ENCODE results near the gene LHX8.

DNA sequence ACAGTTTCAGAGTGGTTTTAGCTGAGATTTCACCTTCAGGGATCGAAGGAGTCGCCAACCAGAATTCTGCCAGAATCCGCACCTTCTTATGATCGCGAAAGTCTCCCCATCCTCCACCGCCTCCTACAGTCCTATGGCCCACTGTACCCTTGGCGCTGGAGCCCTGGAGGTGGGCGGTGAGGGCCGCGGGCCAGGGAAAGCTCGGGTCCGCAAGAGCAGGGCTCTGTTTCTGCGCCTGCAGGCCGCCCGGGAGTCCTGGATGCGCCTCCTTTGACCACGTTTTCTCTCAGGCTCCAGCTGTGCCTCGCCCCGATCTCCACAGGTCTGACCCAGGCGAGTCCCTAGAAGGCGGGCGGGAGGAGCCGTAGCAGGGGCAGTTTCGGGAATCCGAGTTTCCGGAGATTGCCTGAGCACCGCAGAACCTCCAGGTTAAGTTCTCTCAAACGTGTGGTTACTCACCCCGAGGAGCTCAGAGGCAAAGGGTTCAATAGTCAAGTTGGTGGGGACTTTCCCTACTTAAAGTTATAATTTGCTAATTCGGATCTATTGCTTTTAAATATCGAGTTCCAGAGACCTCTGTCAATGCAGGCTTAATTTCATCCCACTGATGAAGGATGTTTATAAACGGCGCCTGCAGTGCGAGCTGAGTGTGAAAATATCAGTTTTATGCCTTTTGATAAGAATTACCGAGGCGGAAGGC lies 3.2 kb upstream of the LHX8 start:
- TF ChIP-seq, protein P1, sequence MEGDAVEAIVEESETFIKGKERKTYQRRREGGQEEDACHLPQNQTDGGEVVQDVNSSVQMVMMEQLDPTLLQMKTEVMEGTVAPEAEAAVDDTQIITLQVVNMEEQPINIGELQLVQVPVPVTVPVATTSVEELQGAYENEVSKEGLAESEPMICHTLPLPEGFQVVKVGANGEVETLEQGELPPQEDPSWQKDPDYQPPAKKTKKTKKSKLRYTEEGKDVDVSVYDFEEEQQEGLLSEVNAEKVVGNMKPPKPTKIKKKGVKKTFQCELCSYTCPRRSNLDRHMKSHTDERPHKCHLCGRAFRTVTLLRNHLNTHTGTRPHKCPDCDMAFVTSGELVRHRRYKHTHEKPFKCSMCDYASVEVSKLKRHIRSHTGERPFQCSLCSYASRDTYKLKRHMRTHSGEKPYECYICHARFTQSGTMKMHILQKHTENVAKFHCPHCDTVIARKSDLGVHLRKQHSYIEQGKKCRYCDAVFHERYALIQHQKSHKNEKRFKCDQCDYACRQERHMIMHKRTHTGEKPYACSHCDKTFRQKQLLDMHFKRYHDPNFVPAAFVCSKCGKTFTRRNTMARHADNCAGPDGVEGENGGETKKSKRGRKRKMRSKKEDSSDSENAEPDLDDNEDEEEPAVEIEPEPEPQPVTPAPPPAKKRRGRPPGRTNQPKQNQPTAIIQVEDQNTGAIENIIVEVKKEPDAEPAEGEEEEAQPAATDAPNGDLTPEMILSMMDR (IDR thresholded peaks at IDR 0.05) = no peak
- TF ChIP-seq TCF7L2 (IDR thresholded peaks at IDR 0.05; ENCODE audit: low read depth, low read length) = no peak
- no peak for TF ChIP-seq POLR2AphosphoS5 (IDR thresholded peaks at IDR 0.05; ENCODE audit: low read depth, low read length)
- TF ChIP-seq SIN3A (IDR thresholded peaks at IDR 0.05; ENCODE audit: borderline replicate concordance, insufficient read depth, low read depth, low read length) = no peak
- TF ChIP-seq, protein P2, sequence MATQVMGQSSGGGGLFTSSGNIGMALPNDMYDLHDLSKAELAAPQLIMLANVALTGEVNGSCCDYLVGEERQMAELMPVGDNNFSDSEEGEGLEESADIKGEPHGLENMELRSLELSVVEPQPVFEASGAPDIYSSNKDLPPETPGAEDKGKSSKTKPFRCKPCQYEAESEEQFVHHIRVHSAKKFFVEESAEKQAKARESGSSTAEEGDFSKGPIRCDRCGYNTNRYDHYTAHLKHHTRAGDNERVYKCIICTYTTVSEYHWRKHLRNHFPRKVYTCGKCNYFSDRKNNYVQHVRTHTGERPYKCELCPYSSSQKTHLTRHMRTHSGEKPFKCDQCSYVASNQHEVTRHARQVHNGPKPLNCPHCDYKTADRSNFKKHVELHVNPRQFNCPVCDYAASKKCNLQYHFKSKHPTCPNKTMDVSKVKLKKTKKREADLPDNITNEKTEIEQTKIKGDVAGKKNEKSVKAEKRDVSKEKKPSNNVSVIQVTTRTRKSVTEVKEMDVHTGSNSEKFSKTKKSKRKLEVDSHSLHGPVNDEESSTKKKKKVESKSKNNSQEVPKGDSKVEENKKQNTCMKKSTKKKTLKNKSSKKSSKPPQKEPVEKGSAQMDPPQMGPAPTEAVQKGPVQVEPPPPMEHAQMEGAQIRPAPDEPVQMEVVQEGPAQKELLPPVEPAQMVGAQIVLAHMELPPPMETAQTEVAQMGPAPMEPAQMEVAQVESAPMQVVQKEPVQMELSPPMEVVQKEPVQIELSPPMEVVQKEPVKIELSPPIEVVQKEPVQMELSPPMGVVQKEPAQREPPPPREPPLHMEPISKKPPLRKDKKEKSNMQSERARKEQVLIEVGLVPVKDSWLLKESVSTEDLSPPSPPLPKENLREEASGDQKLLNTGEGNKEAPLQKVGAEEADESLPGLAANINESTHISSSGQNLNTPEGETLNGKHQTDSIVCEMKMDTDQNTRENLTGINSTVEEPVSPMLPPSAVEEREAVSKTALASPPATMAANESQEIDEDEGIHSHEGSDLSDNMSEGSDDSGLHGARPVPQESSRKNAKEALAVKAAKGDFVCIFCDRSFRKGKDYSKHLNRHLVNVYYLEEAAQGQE (IDR thresholded peaks at IDR 0.05; ENCODE audit: insufficient read depth in 1 of 2, low read depth in 2 of 2, low read length in 1 of 2) = no peak
